Measurements from ENCODE around the gene NCOA6.

NCOA6 gene

DNA sequence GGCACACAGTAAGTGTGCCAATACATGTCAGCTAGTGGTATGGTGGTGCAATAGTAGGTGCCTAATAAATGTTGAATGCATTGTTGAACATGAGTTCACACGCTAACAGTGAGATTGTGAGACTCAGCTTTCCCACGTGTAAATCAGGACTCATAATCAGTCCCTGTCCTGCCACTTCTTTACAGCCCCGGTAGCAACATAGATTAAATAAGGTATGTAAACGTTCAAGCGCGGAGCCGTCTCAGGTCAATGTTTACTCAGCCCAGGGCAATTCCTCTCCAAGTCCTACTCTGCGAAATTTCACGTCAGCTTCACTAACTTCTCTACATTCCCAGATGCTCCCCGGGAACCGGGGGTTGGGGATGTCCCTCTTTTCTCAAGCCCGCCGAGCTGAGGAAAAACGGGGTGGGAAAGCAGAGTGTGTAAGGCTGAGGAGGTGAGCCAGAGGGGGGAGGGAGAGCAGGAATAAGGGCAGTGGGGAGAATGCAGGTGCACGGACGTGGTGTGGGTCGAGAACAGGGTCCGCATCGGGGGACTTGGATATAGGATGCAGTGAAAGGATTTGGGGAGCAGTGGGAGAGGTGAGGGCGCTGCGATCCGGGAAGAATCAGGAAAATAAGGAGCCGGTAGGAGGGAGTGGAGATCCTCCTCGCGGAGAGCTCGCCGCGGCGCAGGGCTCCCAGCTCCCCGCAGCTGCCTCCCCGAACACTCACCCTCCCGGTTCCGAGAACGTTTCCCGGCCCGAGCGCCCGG, 121.9 kb downstream of the NCOA6 start:
- DNase-seq = no peak

DNA sequence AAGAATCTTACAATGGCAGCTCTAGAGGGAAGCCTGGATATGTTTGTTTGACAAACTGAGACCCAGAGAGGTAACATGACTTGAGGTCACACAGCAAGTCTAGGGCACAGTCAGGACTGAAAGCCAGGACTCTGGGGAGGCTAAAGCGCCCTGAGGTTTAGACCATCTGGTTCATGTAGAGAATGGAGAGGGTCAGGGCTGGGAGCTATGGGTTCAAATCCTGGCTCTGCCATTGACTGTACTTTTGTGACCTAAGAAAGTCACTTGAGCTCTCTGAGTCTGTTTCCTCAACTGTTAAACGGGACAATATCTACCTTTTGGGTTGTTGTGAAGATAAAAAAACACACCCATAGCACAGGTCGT, 122.4 kb downstream of the NCOA6 start:
- no peak for DNase-seq

DNA sequence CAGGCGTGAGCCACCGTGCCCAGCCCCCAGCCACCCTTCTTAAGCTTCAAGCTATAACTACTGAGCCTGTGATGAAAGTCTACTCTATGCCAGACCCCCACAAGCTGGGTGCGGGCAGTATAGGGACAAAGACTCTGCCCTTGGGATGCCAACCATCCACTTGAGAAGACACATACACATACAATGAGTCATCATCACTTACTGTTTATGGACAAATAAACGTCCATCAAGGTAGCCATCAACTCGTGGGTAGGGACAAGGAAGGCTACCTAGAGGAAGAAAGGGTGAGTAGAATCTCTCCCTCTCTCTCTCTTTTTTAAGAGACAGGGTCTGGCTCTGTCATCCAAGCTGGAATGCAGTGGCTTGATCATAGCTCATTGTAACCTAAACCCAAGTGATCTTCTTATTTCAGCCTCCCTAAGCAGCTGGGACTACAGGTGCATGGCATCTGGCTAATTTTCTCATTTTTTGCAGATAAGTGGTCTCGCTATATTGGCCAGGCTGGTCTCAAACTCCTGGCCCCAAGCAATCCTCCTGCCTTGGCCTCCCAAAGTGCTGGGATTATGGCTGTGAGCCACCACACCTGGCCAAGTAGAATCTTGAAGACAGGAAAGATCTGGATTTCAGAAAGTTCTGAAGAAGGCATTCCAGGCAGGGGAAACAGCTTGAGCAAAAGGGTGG, 123.9 kb downstream of the NCOA6 start:
- no peak for DNase-seq

DNA sequence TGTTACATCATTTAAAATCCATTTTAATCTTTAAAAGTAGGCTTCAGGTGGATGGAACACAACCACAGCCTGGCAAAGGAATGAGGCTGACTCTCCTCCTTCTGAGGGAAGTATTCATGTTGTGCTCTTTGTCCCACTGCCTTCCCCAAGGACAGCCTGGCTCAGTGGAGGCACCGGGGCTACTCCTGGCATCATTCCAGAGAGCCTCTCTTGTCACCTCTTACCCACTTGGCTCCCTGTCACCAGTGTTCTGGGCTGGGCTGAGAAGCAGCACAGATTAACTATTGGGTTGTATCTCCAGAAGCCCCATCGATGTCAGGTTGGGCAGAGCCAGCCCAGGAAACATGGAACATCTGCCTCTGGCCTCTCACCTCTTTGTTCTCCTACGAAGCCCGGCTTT, 132.0 kb downstream of the NCOA6 start:
- DNase-seq = no peak

DNA sequence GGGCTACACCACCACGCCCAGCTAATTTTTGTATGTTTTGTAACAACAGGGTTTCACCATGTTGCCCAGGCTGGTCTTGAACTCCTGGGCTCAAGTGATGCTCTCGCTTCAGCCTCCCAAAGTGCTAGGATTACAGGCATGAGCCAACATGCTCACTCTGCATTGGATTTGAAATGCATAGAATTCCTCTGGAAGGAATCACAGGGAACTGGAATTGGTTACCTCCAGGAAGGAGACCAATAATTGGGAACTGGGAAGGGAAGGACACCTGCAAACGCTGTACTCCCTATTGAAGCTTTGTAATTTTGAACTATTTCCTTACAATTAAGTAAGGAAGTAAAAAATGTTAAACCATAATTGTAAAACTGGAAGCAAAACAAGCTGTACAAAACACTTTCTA, 133.6 kb downstream of the NCOA6 start:
- no peak for DNase-seq

DNA sequence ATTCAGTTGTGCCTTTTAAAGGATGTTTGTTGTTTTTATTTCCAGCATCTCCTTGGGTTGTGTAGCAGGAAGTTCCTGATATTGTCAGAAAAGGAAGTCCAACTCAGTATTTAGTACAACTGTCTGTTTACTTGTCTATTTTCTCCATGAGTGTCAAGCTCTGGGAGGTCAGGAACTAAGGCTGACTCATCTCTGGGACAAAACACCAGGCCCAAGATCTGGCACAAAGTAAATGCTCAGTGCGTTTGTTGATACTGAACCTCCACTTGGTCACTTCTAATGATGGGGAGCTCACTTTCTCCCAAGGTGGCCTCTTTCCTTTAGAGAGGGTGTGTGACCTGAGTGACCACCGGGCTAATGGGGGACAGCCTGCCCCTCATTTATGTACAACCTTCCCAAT, 136.0 kb downstream of the NCOA6 start:
- DNase-seq = no peak

DNA sequence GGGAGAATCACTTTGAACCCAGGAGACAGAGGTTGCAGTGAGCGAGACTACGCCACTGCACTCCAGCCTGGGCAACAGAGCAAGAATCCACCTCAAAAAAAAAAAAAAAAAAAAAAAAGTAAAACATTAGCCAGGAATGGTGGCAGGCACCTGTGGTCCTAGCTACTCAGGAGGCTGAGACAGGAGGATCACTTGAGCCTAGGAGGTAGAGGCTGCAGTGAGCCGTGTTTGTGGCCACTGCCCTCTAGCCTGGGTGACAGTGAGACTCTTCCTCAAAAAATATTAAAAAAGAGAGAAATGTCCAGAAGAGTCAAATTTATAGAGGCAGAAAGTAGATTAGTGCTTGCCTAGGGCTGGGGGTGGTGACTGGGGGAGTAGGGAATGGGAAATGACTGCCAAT, 141.8 kb downstream of the NCOA6 start:
- no peak for DNase-seq

DNA sequence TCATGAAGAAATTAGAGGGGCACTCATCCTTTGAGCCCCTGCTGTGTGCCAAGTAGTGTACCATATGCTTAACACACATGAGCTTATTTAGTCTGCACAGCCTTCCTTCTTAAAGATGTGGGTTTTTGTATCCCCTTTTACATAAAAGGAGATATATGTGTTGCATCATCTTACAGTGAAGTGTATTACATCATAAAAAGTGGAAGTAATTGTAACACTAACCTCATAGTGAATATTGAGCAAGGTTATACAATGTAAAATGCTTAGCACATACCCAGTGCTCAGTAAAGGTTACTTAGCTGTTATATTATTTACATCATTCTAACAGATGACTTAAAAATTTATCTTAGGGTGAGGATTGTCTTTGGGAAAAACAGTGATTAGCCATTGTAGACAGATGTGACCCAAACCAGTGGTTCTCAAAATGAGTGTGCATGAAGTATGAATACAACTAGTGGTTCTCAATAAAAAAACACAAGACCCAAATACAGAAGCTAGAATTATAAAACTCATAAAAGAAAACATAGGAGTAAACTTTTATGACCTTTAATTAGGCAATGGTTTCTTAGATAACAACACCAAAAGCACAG, 144.8 kb downstream of the NCOA6 start:
- DNase-seq = no peak

DNA sequence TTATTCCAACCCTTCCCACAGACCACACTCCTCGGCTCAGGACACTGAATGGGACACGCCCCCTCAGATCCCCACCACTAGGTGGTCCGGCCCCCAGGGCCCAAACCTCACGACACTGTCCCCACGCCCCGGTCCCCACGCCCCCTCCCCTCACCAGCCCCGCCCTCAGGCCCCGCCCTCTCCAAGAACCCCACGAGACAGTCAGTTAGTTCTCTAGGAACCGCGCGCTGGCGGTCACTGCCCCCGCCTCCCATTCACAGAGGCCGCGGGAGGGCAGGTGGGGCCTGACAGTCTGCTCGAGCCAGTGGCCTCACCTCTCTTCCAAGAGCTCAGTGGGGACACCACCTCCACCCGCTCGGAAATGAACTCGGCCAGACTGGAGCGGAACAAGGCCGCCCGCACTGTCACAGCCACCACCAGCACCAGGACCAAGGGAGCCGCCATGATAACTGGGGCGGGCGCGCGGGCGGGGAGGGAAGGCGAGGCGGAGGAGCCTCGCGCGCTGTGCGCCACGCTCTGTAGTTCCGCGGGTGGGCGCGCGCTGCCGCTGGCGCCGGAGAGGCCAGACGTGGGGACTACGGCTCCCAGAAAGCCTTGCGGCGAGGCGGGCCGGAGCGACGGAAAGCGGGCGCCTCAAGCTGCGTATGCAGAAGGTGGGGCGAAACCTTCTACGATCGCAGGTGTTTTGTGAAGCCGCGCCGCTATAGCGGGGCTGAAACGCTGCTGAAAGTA, 148.6 kb downstream of the NCOA6 start, which contains the start of gene PIGU:
PIGU (minus strand) TSS at position 451 of the 732 bp plus-strand sequence; CDS start at position 444, 7 bp downstream.
- peak; percentile 63 for DNase-seq

DNA sequence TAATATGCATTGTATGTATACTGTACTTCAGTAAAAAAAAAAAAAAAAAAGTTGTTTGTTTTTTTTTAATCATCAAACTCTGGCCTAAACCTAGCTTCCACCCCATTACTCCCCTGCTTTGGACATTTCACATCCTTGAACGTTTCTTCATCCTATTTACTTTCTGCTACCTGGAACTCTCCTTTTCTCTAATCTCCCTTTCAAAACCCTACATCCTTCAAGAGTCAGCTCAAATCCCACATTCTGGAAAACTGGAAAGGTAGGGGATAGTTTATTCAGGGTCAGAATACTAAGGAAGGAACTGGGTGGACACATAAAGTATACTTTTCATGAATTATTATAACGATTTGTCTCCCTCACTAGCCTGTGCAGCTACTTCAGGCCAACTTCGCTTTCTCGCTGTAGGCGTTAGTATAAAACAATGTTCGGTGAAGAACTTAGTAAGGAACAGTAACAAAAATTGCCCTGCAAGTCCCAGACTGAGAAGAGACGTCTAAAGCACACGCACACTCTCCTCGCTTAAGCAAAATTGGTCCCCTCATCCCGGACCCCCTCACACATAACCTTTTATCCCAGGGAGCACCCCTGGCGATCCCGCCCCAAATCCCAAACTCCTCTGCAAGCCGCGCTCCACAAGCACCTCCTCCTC, 149.3 kb downstream of the NCOA6 start:
- no peak for DNase-seq

DNA sequence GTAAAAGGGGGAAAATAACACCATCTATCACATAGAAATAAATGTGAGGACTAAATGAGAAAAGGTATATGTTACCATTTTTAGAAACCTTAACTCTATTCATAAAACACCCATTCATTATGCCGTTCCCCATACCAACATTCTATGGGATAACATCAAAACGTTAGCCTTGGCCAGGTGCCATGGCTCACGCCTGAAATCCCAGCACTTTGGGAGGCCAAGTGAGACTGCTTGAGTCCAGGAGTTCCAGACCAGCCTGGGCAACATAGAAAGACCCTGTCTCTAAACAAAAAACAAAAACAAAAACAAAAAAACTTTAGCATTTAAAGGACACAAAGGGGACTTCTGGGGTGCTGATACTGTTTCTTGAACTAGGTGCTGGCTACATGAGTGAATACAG, 149.9 kb downstream of the NCOA6 start:
- no peak for DNase-seq

DNA sequence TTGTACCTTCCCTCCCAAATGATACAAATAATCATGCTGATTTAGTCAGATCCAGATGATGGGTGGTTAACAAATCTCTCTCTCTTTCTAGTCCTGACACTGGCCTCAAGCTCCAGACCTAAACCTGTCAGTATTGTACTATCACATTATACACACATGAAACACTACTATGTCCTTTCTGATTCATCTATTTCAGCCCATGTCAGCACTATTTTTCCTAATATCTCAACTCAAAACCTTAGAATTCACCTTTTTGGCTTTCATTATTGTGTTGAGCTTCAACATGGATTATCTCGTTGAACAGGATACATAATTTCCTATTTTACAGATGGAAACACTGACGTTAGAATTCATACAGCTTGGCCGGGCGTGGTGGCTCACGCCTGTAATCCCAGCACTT, 152.0 kb downstream of the NCOA6 start:
- no peak for DNase-seq

DNA sequence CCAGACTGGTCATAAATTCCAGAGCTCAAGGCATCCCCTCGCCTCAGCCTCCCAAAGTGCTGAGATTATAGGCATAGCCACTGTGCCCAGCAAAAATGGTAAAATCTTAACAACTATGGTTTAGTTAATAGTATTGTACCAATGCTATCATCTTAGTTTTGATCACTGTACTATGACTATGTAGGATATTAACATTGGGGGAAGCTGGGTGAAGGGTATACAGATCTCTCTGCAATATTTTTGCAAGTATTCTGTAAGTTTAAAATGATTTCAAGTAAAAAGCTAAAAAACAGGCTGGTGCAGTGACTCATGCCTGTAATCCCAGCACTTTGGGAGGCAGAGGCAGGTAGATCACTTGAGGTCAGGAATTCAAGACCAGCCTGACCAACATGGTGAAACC, 156.4 kb downstream of the NCOA6 start:
- DNase-seq = no peak
